Astrocyte of the hippocampus (primary cell): Measurements from ENCODE around the gene EFNA2.
A peak's percentile ranks its signal among the peaks of the same experiment; 100 is the strongest.
"Not testable (repeated sequence)": the region's sequence is repeated elsewhere in the genome, so short reads cannot be mapped to it uniquely, and the experiment has no call there.

Source experiments
- DNase-seq: peaks from one replicate; pipeline ENCODE4 v3.0.0; 2011; ENCODE audit warnings: low read depth, low spot score

Gene EFNA2

GRCh38 chr19:1296575-1297271, 11.1 kb downstream of the EFNA2 start:
- DNase-seq = no peak

DNA sequence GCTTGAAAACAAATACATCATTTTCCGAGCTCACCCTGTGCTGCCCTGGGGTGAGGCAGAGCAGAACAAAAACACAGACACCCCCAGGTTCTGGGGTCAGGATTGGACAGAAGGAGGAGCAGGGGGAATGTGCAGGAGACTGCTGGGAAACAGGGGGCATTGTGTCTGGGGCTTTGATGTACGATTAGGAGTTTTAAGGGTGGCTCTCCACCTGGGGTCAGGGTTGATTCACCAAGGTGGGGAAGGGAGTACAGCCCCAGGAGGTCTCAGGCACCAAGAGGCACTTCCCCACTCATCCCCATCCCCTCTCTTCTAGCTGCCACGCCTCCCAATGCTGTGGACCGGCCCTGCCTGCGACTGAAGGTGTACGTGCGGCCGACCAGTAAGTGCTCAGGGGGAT, 12.6 kb downstream of the EFNA2 start:
- DNase-seq = no peak

GRCh38 chr19:1299801-1300200, 14.1 kb downstream of the EFNA2 start:
- DNase-seq = no peak

DNA sequence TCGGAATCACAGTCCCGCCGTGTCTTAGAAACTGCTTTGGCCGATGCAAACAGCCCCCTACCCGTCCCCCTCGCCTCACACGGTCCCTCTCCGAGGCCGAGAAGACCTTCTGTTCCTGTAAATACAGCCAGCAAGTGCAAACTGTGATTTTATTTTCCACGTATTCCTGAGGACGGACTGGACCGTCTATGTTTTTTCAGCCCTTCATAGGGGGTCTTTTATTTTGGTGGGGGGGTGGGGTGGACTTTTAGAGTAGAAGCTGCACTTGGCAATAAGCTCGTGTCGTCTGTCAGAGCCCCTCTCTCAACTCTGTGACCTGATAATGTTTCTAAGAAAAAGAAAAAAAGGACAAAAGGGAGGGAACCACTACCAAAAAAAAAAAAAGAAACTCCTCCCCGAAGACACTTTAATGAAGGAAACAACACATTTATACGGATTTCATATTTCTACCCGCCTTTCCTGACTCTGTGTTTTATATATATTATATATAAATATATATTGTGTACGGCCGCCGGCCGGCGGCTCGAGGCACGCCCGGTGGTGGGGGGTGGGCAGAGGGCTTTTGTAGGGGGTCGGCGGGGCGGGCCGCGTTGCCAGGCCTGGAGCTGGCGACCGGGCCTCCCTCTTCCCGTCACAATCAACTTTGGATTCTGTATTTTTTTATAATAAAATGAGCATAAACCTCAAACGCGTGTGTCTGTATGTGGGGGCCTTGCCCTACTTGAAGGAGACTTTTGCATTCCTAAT, 15.2 kb downstream of the EFNA2 start:
- DNase-seq = no peak

DNA sequence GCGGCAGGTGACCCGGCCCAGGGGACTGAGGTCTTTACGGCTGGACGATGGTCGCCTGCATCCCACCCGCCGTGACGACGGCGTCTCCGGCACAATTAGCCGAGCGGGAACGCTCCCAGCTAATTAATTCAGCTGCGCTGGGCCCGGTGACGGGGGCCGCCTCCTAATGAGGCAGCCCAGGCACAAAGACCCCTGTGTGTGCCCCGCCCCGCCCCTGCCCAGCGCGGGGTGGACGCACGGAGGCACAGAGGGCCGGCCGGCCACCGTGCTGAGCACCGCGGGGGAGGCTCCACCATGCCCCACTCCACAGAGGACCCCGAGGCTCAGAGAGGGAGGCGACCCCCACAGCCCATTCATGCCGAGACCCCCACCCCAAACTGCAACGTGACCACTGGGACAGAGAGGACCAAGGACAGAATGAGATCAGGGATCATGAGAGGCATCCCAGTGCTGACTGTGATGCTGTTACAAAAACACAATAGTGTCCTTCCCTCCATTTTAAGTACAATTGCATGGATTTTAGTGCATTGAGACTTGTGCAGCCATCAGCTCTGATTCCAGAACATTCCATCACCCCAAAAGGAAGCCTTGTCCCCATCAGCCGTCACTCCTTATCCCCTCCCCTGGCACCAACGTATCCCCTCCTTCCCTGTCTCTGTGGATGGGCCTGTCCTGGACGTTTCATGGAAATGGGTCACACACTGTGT, 17.0 kb downstream of the EFNA2 start:
- no peak for DNase-seq

- DNase-seq = no peak
Observed at GRCh38 chr19:1304197-1304924, 18.7 kb downstream of the EFNA2 start.

DNA sequence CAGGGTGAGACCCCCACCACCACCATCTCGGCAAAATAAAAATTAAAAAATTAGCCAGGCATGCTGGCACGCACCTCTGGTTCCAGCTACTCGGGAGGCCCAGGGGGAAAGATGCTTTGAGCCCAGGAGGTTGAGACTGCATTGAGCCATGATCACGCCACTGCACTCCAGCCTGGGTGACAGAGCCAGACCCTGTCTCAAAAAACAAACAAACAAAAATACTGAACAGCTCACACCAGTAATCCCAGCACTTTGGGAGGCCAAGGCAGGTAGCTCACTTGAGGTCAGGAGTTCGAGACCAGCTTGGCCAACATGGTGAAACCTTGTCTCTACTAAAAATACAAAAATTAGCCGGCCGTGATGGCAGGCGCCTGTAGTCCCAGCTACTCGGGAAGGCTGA, 19.7 kb downstream of the EFNA2 start:
- not testable (repeated sequence) for DNase-seq

DNA sequence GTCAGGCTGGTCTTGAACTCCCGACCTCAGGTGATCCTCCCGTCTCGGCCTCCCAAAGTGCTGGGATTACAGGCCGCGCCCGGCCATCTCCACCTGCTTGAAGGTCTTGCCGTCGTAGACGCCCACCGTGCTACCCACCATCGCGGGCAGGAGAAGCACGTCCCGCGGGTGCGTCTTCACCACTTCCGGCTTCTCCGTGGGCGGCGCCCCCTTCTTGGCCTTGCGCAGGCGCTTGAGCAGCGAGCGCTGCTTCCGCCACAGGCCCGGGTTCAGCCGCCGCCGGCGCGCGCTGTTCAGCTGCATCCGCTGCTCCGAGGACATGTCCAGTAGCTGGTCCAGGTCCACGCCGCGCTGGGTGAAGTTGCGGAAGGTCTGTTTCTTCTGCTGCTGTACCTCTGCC, 21.6 kb downstream of the EFNA2 start:
- DNase-seq = no peak

GRCh38 chr19:1307755-1308303, 22.2 kb downstream of the EFNA2 start:
- DNase-seq = no peak

- DNase-seq = no peak
Observed at GRCh38 chr19:1308718-1309117, 23.0 kb downstream of the EFNA2 start.

GRCh38 chr19:1309977-1310852, 24.5 kb downstream of the EFNA2 start:
- no peak for DNase-seq

DNA sequence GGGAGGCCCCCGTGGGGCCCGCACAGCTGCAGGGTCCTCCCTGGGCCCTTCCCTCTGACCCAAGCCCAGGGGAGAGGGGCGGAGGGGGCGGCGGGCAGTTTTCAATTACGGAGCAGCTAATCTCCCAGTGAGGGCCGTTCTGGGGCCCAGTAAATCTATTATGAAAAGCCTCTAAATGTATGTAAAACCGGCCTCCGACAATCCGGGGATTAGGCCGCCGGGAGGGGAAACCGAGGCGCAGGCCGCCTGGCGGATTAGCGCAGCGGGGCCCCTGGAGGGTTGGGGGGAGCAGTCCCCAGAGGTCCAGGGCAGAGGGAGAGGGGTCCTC, 25.1 kb downstream of the EFNA2 start:
- no peak for DNase-seq

GRCh38 chr19:1311543-1312091, 25.9 kb downstream of the EFNA2 start:
- DNase-seq = no peak

- DNase-seq = peak; percentile 87
Observed at GRCh38 chr19:1312767-1313694, 27.4 kb downstream of the EFNA2 start.

DNA sequence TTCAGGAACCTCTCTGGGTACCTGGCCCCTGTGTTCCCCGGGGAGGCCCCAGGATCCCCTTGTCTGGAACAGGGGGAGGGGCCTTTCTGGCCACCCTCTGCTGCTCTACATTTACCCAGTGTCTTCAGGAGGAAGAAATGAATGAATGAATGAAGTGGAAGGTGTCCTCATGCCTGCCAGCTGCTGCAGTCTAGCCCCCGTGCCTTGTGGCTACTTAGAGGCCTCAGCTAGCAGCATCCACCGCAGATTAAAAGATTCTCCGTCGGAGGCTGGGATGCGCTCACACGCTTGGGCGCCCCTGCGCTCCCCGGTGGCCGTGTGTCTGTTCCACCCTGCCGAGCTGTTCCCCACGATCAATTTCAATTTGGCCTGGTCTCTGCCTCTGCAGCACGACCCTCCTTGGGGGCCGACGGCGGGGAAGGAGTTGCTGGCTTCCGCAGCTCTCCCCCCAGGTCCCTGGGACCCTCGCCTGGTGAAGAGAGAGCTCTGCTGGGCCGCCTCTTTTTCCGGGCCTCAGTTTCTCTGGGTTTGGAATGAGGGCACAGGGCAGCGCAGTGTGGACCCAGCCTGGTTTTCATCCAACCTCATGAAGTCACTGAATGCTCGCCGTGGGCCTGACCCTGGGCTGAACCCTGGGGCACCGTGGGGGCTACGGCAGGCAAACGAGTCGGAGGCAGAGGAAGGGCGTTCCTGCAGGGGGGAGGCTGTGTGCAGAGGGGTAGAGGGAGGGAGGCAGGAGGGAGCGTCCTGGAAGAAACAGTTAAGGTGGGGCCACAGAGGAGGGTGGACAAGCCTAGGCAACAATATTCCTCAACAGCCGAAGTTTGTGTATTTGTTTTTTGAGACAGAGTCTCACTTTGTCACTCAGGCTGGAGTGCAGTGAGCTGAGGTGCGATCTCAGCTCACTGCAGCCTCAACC, 28.3 kb downstream of the EFNA2 start:
- no peak for DNase-seq

DNA sequence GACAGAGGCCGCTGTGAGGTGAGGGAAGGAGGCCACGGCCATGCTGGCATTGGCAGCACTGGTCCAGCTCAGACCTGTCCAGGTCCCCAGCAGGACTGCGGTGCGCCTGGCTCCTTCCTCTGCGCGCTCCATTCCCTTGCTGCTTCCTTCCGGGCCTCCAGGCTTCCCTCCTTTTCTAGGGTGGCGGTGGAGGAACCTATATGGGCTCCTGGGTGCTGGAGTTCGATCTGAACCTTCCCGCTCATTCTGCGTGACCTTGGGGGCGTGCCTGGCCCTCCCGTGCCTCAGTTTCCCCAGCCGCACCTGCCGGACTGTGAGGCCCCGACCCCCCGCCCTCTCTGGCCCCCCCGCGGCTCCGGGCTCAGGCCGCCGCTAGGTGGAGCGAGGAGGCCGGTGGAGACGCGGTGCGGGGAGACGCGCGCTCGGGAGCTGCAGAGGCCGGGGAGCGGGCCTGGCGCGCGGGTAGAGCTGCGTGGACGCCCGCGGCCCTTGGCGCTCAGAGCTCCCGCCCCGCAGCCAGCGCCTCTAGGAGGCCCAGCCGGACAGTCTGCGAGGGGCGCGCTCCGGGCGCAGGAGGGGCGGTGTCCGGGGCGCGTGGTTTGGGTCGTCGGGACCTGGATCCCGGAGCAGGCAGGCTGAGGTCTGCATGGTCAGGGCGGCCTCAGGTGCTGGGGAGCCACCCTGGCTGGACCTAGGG, 29.9 kb downstream of the EFNA2 start:
- DNase-seq = peak; percentile 81

DNA sequence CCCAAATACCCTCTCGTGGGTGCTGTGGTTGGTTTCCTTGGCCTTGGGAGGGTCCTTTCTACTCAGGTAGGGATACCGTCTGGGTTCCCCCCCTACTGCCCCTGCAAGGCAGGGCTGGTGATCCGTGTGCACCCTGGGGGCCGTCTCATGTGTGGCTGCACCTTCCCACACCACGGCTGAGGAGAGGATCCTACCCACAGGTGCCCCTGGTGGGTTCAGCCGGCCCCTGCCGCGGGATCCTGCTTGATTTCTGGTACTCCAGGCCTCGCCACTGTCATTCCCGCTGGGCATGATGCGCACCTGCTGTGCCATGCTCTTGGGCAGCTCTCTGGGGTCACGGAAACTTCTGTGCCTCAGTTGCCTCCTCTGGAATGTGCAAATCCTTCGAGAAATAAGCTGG, 30.8 kb downstream of the EFNA2 start:
- DNase-seq = no peak
